KOPT-K1 (cell line): ENCODE data around the gene GLYR1.
"Not testable (repeated sequence)": the region's sequence is repeated elsewhere in the genome, so short reads cannot be mapped to it uniquely, and the experiment has no call there.

ENCODE experiments used
- H3K27ac ChIP-seq: fragments of 200-600 bp; sonication (generic); 2 replicates; pipeline ENCODE4 v1.5.1; 2016; ENCODE audit warnings: antibody characterized with exemption, mild to moderate bottlenecking, low read depth, low read length; ENCODE audit not compliant: poor library complexity, severe bottlenecking
- H3K36me3 ChIP-seq: fragments of 200-600 bp; sonication (generic); 2 replicates; pipeline ENCODE4 v1.5.1; 2017; ENCODE audit warnings: antibody characterized with exemption, mild to moderate bottlenecking, low read length, moderate library complexity; ENCODE audit not compliant: insufficient read depth
- H3K9me3 ChIP-seq: fragments of 200-600 bp; sonication (generic); 2 replicates; pipeline ENCODE4 v1.5.1; 2017; ENCODE audit warnings: antibody characterized with exemption, low read length, mild to moderate bottlenecking; ENCODE audit not compliant: insufficient read depth, poor library complexity, severe bottlenecking

GLYR1 gene

GRCh38 chr16:4797805-4798252, 49.3 kb downstream of the GLYR1 start:
- H3K9me3 ChIP-seq, result no peaks in the 10 kb centered on the region
- no peak overlapping the region for H3K27ac ChIP-seq
- H3K36me3 ChIP-seq, result no peaks in the 10 kb centered on the region

- no peak overlapping the region for H3K27ac ChIP-seq
- H3K9me3 ChIP-seq, result no peaks in the 10 kb centered on the region
These were observed 49.9 kb downstream of the GLYR1 start for GRCh38 chr16:4796982-4797804.

GRCh38 chr16:4795828-4796572, 51.1 kb downstream of the GLYR1 start:
- no peak overlapping the region for H3K27ac ChIP-seq
- no peaks in the 10 kb centered on the region for H3K9me3 ChIP-seq
- H3K36me3 ChIP-seq, result no peaks in the 10 kb centered on the region

More at GRCh38 chr16:4796982-4797804, 49.9 kb downstream of the GLYR1 start:
- H3K36me3 ChIP-seq, result no peaks in the 10 kb centered on the region

- Histone ChIP-seq H3K27ac (no peak within 1 kb of the TSS), H3K9me3 (no peaks in the 10 kb centered on the region), H3K36me3 (no peaks in the 10 kb centered on the region)
These were observed 51.8 kb downstream of the GLYR1 start, which contains the start of gene SMIM22 for GRCh38 chr16:4795181-4795827. Gene SMIM22, plus strand, starts transcription at chr16:4795369. Its CDS starts 366 bp downstream, at chr16:4795735.

GRCh38 chr16:4792951-4793513, 54.1 kb downstream of the GLYR1 start:
- no peaks in the 10 kb centered on the region for H3K36me3 ChIP-seq
- H3K27ac ChIP-seq, result no peak overlapping the region
- H3K9me3 ChIP-seq, result no peaks in the 10 kb centered on the region

- H3K36me3 ChIP-seq, result no peaks in the 10 kb centered on the region
- H3K27ac ChIP-seq, result no peak overlapping the region
- no peaks in the 10 kb centered on the region for H3K9me3 ChIP-seq
These were observed 56.2 kb downstream of the GLYR1 start for GRCh38 chr16:4790871-4791270.

- Histone ChIP-seq H3K27ac (no peak overlapping the region), H3K9me3 (no peaks in the 10 kb centered on the region), H3K36me3 (no peaks in the 10 kb centered on the region)
These were observed 56.8 kb downstream of the GLYR1 start for GRCh38 chr16:4790261-4790660.

- H3K36me3 ChIP-seq, result no peaks in the 10 kb centered on the region
- H3K9me3 ChIP-seq, result no peaks in the 10 kb centered on the region
- no peak overlapping the region for H3K27ac ChIP-seq
These were observed 58.2 kb downstream of the GLYR1 start for GRCh38 chr16:4788910-4789309.

- no peak overlapping the region for H3K27ac ChIP-seq
- no peaks in the 10 kb centered on the region for H3K9me3 ChIP-seq
- no peaks in the 10 kb centered on the region for H3K36me3 ChIP-seq
These were observed 58.6 kb downstream of the GLYR1 start for GRCh38 chr16:4788489-4788889.

GRCh38 chr16:4787627-4788482, 59.2 kb downstream of the GLYR1 start, which contains the start of gene SEPTIN12:
Gene SEPTIN12, minus strand, starts transcription at chr16:4788345. Its CDS starts 700 bp downstream, at chr16:4787645.
- Histone ChIP-seq H3K9me3 (no peaks in the 10 kb centered on the region), H3K36me3 (no peaks in the 10 kb centered on the region), H3K27ac (no peak within 1 kb of the TSS)

- Histone ChIP-seq H3K9me3 (no peaks in the 10 kb centered on the region), H3K27ac (no peak overlapping the region), H3K36me3 (no peaks in the 10 kb centered on the region)
These were observed 60.0 kb downstream of the GLYR1 start for GRCh38 chr16:4787068-4787467.

- Histone ChIP-seq H3K27ac (no peak overlapping the region), H3K36me3 (no peaks in the 10 kb centered on the region), H3K9me3 (no peaks in the 10 kb centered on the region)
These were observed 61.2 kb downstream of the GLYR1 start for GRCh38 chr16:4785758-4786433.

- not testable (repeated sequence) for H3K27ac ChIP-seq, H3K36me3 ChIP-seq, H3K9me3 ChIP-seq
These were observed 62.6 kb downstream of the GLYR1 start for GRCh38 chr16:4784444-4784987.
